KMS-11 (cell line): ENCODE measurements around the gene DCBLD2.

ENCODE experiments used
- H2AFZ ChIP-seq: fragments of 200-600 bp; sonication (generic); 2 replicates; pipeline ENCODE4 v1.6.1; 2016; ENCODE audit warnings: antibody characterized with exemption, mixed run types, low read depth
- H3K27ac ChIP-seq: fragments of 200-600 bp; sonication (generic); 2 replicates; pipeline ENCODE4 v1.6.1; 2016; ENCODE audit warnings: mild to moderate bottlenecking, mixed run types
- H3K27me3 ChIP-seq: fragments of 200-600 bp; sonication (generic); 2 replicates; pipeline ENCODE4 v1.6.1; 2017; ENCODE audit warnings: mild to moderate bottlenecking, low read depth, mixed run types, moderate library complexity; ENCODE audit not compliant: insufficient read depth
- H3K36me3 ChIP-seq: fragments of 200-600 bp; sonication (generic); 2 replicates; pipeline ENCODE4 v1.6.1; 2017; ENCODE audit warnings: mild to moderate bottlenecking, mixed run types; ENCODE audit not compliant: insufficient read depth
- H3K4me1 ChIP-seq: fragments of 200-600 bp; sonication (generic); 2 replicates; pipeline ENCODE4 v1.6.1; 2016; ENCODE audit warnings: mild to moderate bottlenecking, low read depth, mixed run types; ENCODE audit not compliant: poor library complexity, severe bottlenecking
- H3K4me2 ChIP-seq: fragments of 200-600 bp; sonication (generic); 2 replicates; pipeline ENCODE4 v1.7.0; 2016; ENCODE audit warnings: mild to moderate bottlenecking, mixed run types
- H3K4me3 ChIP-seq: fragments of 200-600 bp; sonication (generic); IDR thresholded peaks from 2 replicates; pipeline ENCODE4 v1.6.1; 2017; ENCODE audit warnings: low read depth, low read length, mixed read lengths; ENCODE audit not compliant: insufficient read depth
- H3K79me2 ChIP-seq: fragments of 200-600 bp; sonication (generic); 2 replicates; pipeline ENCODE4 v1.6.1; 2016; ENCODE audit warnings: low read depth, mixed run types; ENCODE audit not compliant: insufficient read depth
- H3K9ac ChIP-seq: fragments of 200-600 bp; sonication (generic); 2 replicates; pipeline ENCODE4 v1.6.1; 2016; ENCODE audit warnings: mild to moderate bottlenecking, mixed run types
- H4K20me1 ChIP-seq: fragments of 200-600 bp; sonication (generic); 2 replicates; pipeline ENCODE4 v1.6.1; 2016; ENCODE audit warnings: mild to moderate bottlenecking, mixed run types; ENCODE audit not compliant: insufficient read depth
- TF ChIP-seq, protein P1 (sequence below): fragments of 200-600 bp; sonication (generic); conservative IDR thresholded peaks from 2 replicates; pipeline ENCODE4 v1.6.1; 2017; ENCODE audit warnings: low read depth, mild to moderate bottlenecking, antibody characterized with exemption, low read length, moderate library complexity, mixed read lengths

DCBLD2 gene

DNA sequence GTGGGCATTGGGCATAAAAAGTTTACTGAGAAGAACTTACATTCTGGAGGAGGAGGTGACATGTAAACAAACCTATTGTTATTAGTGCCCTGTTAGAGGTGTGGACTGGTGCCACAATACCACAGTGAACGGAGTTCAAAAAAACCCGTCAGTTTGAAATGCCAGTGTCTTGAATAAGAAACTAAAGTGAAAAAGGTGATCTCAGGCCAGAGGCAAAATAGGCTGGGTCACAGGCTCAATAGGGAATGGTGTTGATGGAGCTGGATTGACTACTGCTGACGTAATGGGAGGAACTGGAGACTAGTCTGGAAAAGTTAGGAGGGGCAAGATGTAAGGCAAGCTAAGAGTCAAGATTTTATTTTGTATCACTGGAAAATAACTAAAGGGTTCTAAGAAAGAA, 1.6 kb upstream of the DCBLD2 start:
- no peaks in the 10 kb centered on the region for H3K36me3 ChIP-seq
- no peaks in the 10 kb centered on the region for H3K79me2 ChIP-seq
- H4K20me1 ChIP-seq: no peaks in the 10 kb centered on the region
- H3K4me2 ChIP-seq: peak overlapping the region; percentile 49; the same call in 1 of the 2 replicates
- H3K4me3 ChIP-seq: no peak overlapping the region
- no peak overlapping the region; the same call in 1 of the 2 replicates for H2AFZ ChIP-seq
- TF ChIP-seq, protein P1, sequence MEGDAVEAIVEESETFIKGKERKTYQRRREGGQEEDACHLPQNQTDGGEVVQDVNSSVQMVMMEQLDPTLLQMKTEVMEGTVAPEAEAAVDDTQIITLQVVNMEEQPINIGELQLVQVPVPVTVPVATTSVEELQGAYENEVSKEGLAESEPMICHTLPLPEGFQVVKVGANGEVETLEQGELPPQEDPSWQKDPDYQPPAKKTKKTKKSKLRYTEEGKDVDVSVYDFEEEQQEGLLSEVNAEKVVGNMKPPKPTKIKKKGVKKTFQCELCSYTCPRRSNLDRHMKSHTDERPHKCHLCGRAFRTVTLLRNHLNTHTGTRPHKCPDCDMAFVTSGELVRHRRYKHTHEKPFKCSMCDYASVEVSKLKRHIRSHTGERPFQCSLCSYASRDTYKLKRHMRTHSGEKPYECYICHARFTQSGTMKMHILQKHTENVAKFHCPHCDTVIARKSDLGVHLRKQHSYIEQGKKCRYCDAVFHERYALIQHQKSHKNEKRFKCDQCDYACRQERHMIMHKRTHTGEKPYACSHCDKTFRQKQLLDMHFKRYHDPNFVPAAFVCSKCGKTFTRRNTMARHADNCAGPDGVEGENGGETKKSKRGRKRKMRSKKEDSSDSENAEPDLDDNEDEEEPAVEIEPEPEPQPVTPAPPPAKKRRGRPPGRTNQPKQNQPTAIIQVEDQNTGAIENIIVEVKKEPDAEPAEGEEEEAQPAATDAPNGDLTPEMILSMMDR: no peak
- peaks cover 3% of the 10 kb centered on the region for H3K4me1 ChIP-seq
- H3K9ac ChIP-seq: no peak overlapping the region
- no peaks in the 10 kb centered on the region for H3K27me3 ChIP-seq
- H3K27ac ChIP-seq: no peak overlapping the region

DNA sequence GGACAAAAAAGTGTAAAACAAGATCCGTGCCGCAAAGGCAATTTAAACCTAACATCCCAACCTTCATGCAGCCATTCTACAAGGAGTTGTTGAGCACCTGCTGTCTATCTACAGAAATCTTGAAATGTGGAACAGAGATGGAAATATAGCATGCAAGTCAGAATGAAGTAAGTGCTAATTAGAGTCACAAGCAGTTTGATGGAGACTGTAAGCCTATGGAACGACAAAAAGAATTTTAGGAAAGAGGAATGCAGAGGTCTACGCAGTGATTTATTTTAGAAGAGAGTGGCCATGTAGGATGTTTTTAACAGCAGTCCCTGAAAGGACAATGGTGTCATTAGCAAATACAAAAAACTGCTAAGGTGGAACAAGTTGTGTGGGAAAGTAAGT, 851 bp upstream of the DCBLD2 start:
- TF ChIP-seq, protein P1: no peak

DNA sequence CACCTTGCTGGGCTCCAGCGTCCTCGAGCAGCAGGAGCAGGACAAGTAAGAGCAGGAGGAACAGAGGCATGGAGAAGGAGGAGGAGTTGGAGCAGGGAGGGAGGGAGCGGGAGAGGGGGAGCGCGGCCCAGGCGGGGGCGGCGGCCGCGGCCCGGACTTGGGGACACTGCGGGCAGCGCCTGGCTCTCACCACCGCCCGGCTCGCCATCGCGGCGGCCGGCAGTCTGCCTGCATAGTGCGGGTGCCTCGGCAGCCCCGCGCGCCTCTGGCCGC, 440 bp downstream of the DCBLD2 start:
- peak overlapping the region; percentile 56; the same call in 1 of the 2 replicates for H3K9ac ChIP-seq
- H3K36me3 ChIP-seq: no peaks in the 10 kb centered on the region
- H4K20me1 ChIP-seq: no peaks in the 10 kb centered on the region
- peaks cover 3% of the 10 kb centered on the region for H3K4me1 ChIP-seq
- no peak overlapping the region for H3K4me3 ChIP-seq
- H3K27me3 ChIP-seq: no peaks in the 10 kb centered on the region
- peak overlapping the region; percentile 88 for H2AFZ ChIP-seq
- H3K27ac ChIP-seq: no peak overlapping the region
- H3K79me2 ChIP-seq: no peaks in the 10 kb centered on the region
- peak overlapping the region; percentile 93 for H3K4me2 ChIP-seq
- TF ChIP-seq, protein P1: no peak

More for the DNA sequence above, 851 bp upstream of the DCBLD2 start:
- peak overlapping the region; percentile 58 for H3K27ac ChIP-seq
- no peaks in the 10 kb centered on the region for H3K27me3 ChIP-seq
- no peaks in the 10 kb centered on the region for H3K79me2 ChIP-seq
- H2AFZ ChIP-seq: peak overlapping the region; percentile 97
- H3K4me2 ChIP-seq: peak overlapping the region; percentile 49
- no peaks in the 10 kb centered on the region for H4K20me1 ChIP-seq
- no peaks in the 10 kb centered on the region for H3K36me3 ChIP-seq
- peak overlapping the region; percentile 82 for H3K9ac ChIP-seq
- peaks cover 3% of the 10 kb centered on the region for H3K4me1 ChIP-seq
- no peak overlapping the region for H3K4me3 ChIP-seq

DNA sequence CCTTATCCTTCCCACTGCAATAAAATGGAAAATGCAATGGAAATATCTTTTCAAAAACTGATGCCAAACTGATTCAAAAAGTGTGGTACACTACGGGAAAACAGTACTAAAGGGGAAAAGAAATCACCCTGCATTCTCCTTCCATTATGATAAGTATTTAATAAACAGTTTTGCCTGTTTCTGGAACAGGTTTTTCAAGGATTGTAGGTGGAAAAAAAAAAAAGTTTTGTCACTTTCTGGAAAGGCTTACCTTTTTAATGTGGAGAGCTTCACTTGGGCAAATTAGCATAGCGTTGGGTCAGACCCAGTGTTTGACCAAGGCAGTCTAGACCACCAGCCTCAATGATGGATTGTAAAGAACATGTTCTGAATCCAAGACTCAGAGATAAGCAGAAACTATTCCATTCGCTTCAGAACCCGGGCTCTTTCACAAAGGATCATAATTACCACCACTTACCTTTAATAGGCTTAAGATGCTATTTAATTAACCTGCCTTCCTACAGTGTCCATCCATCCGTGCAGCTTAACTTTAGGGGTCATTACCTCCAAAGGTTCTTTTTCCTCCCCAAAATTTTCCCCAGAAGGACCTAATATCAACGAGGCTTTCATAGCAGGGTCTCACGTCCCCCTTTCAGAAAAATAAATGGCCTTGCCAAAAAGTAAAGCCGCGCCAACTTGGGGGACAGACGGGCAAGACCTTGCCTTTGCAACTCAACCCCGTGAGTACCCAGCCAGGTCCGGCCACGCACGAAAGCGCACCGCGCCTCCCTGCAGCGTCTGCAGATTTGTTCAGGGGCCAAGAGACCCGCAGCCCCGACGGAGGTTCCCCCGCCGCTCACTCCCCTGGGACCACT, 1.0 kb downstream of the DCBLD2 start:
- H3K4me3 ChIP-seq: no peak overlapping the region
- H3K27ac ChIP-seq: no peak overlapping the region
- H3K9ac ChIP-seq: peak overlapping the region; percentile 56; the same call in 1 of the 2 replicates
- H3K4me1 ChIP-seq: peaks cover 3% of the 10 kb centered on the region
- peak overlapping the region; percentile 88 for H2AFZ ChIP-seq
- H3K36me3 ChIP-seq: no peaks in the 10 kb centered on the region
- no peaks in the 10 kb centered on the region for H3K79me2 ChIP-seq
- H3K27me3 ChIP-seq: no peaks in the 10 kb centered on the region
- peak overlapping the region; percentile 93 for H3K4me2 ChIP-seq
- no peaks in the 10 kb centered on the region for H4K20me1 ChIP-seq
- TF ChIP-seq, protein P1: no peak
